Neuronal stem cell (in vitro differentiated cells): Measurements from ENCODE around the gene GSG1L2.

Source experiments
- DNase-seq: peaks from one replicate; pipeline ENCODE4 v3.0.0-alpha.2; 2013; ENCODE audit warnings: low spot score
- H2AFZ ChIP-seq: one replicate; pipeline ENCODE4 v1.6.1; 2013; ENCODE audit warnings: mild to moderate bottlenecking, low read length, inconsistent platforms
- H2AK5ac ChIP-seq: 2 replicates; pipeline ENCODE4 v1.6.1; 2013; ENCODE audit warnings: low read depth, mild to moderate bottlenecking, inconsistent platforms, low read length, moderate library complexity, mixed read lengths
- H2BK120ac ChIP-seq: 2 replicates; pipeline ENCODE4 v1.6.1; 2013; ENCODE audit warnings: low read depth, mild to moderate bottlenecking, inconsistent platforms, low read length, moderate library complexity, mixed read lengths
- H2BK12ac ChIP-seq: one replicate; pipeline ENCODE4 v1.6.1; 2013; ENCODE audit warnings: low read length, inconsistent platforms
- H2BK15ac ChIP-seq: 2 replicates; pipeline ENCODE4 v1.6.1; 2013; ENCODE audit warnings: mild to moderate bottlenecking, low read length, inconsistent platforms, mixed read lengths
- H2BK5ac ChIP-seq: one replicate; pipeline ENCODE4 v1.6.1; 2013; ENCODE audit warnings: inconsistent platforms, mild to moderate bottlenecking, low read length, moderate library complexity
- H3K14ac ChIP-seq: one replicate; pipeline ENCODE4 v1.6.1; 2013; ENCODE audit warnings: low read length, inconsistent platforms
- H3K18ac ChIP-seq: 2 replicates; pipeline ENCODE4 v1.6.1; 2013; ENCODE audit warnings: low read length, inconsistent platforms
- H3K23ac ChIP-seq: 2 replicates; pipeline ENCODE4 v1.6.1; 2013; ENCODE audit warnings: low read depth, mild to moderate bottlenecking, mixed read lengths, low read length, inconsistent platforms; ENCODE audit not compliant: poor library complexity
- H3K27ac ChIP-seq: replicated peaks from 3 replicates; pipeline ENCODE4 v1.5.1; 2013; ENCODE audit warnings: low read length, inconsistent platforms
- H3K27me3 ChIP-seq, 3 experiments: 2 replicates each; pipeline ENCODE4 v1.6.1; 2013; ENCODE audit warnings: low read length in 3 of 3, mild to moderate bottlenecking in 2 of 3, inconsistent platforms in 1 of 3, low read depth in 1 of 3, mixed read lengths in 1 of 3, moderate library complexity in 1 of 3; ENCODE audit not compliant: control insufficient read depth in 3 of 3, insufficient read depth in 3 of 3
- H3K36me3 ChIP-seq, 2 donors: replicated peaks in 1 of 2; 2 replicates each; pipeline ENCODE4 v1.6.1; 2013; ENCODE audit warnings: low read length in 2 of 2; ENCODE audit not compliant: control insufficient read depth in 2 of 2, insufficient read depth in 2 of 2
- H3K4ac ChIP-seq: 2 replicates; pipeline ENCODE4 v1.6.1; 2013; ENCODE audit warnings: inconsistent platforms, mild to moderate bottlenecking, low read length, moderate library complexity
- H3K4me1 ChIP-seq, 2 donors: 1 replicate in 1 of 2; 2 replicates in 1 of 2; pipeline ENCODE4 v1.6.1; 2013; ENCODE audit warnings: low read length in 2 of 2, low read depth in 1 of 2; ENCODE audit not compliant: control insufficient read depth in 2 of 2, insufficient read depth in 1 of 2
- H3K4me2 ChIP-seq: one replicate; pipeline ENCODE4 v1.6.1; 2013; ENCODE audit warnings: mild to moderate bottlenecking, low read length, inconsistent platforms; ENCODE audit not compliant: insufficient read depth, poor library complexity, severe bottlenecking
- H3K4me3 ChIP-seq, 2 donors: 2 replicates each; pipeline ENCODE4 v1.5.1; 2013; ENCODE audit warnings: low read length in 2 of 2, mild to moderate bottlenecking in 2 of 2, inconsistent platforms in 1 of 2, moderate library complexity in 1 of 2
- H3K79me1 ChIP-seq: one replicate; pipeline ENCODE4 v1.6.1; 2013; ENCODE audit warnings: low read depth, mild to moderate bottlenecking, inconsistent platforms, low read length, moderate library complexity
- H3K9ac ChIP-seq: one replicate; pipeline ENCODE4 v1.6.1; 2013; ENCODE audit warnings: mild to moderate bottlenecking, low read depth, low read length, inconsistent platforms; ENCODE audit not compliant: poor library complexity
- H3K9me3 ChIP-seq, 2 donors: replicated peaks in 1 of 2; 2 replicates each; pipeline versions ENCODE3 to v1.6.1; 2013; ENCODE audit warnings: low read length in 2 of 2, mild to moderate bottlenecking in 2 of 2, inconsistent platforms in 1 of 2, low read depth in 1 of 2, mixed read lengths in 1 of 2, moderate library complexity in 1 of 2; ENCODE audit not compliant: control insufficient read depth in 2 of 2, insufficient read depth in 1 of 2
- H4K8ac ChIP-seq: one replicate; pipeline ENCODE4 v1.6.1; 2013; ENCODE audit warnings: low read depth, mild to moderate bottlenecking, inconsistent platforms, low read length, moderate library complexity
- H4K91ac ChIP-seq: one replicate; pipeline ENCODE4 v1.6.1; 2013; ENCODE audit warnings: low read length, low read depth, mild to moderate bottlenecking, inconsistent platforms; ENCODE audit not compliant: poor library complexity
- WGBS, 2 donors: extraction: QIAGEN DNeasy Blood & Tissue Kit; methylation state at CpG; one replicate each; pipeline ENCODE4 v1.1.7; 2013; ENCODE audit warnings: missing lambda C conversion rate in 2 of 2, mixed read lengths in 1 of 2; ENCODE audit not compliant: insufficient read length in 2 of 2, insufficient replicate concordance in 1 of 2; ENCODE audit errors: extremely low coverage in 2 of 2; 5-methylcytosine and 5-hydroxymethylcytosine counted together

The GSG1L2 gene

DNA sequence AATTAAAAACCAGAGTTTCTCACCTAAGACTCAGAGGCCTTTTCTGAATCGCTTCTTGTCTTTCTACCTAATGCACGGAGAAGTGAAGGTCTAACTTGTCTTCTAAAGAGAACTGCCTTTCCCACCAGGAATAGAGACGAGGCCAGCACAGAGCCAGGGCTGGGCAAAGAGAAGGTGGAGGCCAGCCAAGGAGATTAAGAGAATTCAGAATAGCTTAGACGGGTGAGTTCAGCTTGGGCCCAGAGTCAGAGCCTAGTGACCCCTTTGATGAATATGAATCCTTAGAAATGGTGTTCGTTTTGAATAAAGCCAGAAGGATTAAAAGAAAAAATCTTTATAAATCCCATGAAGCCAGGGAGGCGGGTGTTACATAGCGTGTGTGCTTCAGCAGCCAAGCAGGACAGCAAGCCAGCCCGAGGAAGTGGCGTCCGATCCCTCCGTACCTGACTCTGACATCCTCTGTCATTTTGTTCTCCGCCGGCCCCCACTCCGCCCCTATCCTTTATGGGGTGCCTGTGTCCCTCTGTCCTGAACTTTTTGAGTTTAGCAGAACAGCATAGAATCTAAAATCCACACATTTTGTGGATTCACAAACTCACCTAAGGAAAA is 7.4 kb downstream of the GSG1L2 start:
- no peaks in the 10 kb centered on the region for H3K79me1 ChIP-seq
- H3K14ac ChIP-seq, result no peak overlapping the region
- no peak overlapping the region for H2BK12ac ChIP-seq
- H2BK15ac ChIP-seq, result no peak overlapping the region
- H3K9ac ChIP-seq, result no peak overlapping the region
- no peaks in the 10 kb centered on the region for H3K4me1 ChIP-seq
- no peak overlapping the region for H4K91ac ChIP-seq
- no peaks in the 10 kb centered on the region for H3K36me3 ChIP-seq
- no peaks in the 10 kb centered on the region for H3K27me3 ChIP-seq
- H3K27ac ChIP-seq, result no peak overlapping the region
- no CpG with 5 or more reads among the region's 14 CpGs for WGBS, 2 donors
- no peak overlapping the region for H3K4me2 ChIP-seq
- no peak overlapping the region for H3K4me3 ChIP-seq
- H2BK5ac ChIP-seq, result no peak overlapping the region
- no peak for DNase-seq
- H2AFZ ChIP-seq, result no peak overlapping the region
- H3K18ac ChIP-seq, result no peak overlapping the region
- no peak overlapping the region for H2AK5ac ChIP-seq
- no peak overlapping the region for H4K8ac ChIP-seq
- no peak overlapping the region for H3K23ac ChIP-seq
- no peak overlapping the region for H3K4ac ChIP-seq
- H2BK120ac ChIP-seq, result no peak overlapping the region
- H3K9me3 ChIP-seq, result peaks cover 0 to 2% of the 10 kb centered on the region in 2 donors

DNA sequence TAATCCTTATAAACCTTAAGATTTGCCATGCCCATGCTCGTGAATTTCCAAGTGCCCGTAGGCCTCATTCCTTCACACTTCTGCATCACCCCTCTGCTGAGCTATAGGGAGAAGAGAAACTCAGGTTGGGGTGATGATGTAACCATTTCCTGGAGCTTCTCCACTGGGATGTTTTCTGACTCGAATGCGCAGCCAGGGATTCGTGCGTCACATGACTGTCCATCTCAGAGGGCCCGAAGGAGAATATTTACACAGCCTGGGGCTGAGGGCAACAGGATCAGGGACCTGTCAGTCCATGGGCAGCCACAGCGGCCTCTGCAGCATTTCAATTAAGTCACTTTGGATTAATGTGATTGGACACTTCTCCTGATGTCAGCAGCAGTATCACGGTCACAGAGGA is 8.7 kb downstream of the GSG1L2 start:
- DNase-seq, result no peak
- no peak overlapping the region for H2BK12ac ChIP-seq
- no peaks in the 10 kb centered on the region for H3K79me1 ChIP-seq
- no peak overlapping the region for H3K4me2 ChIP-seq
- H2AFZ ChIP-seq, result no peak overlapping the region
- H3K27ac ChIP-seq, result no peak overlapping the region
- no peak overlapping the region for H3K23ac ChIP-seq
- H3K14ac ChIP-seq, result no peak overlapping the region
- H2AK5ac ChIP-seq, result no peak overlapping the region
- H3K18ac ChIP-seq, result no peak overlapping the region
- no peak overlapping the region for H3K9ac ChIP-seq
- H3K9me3 ChIP-seq, result peaks cover 0 to 2% of the 10 kb centered on the region in 2 donors
- H3K36me3 ChIP-seq, result no peaks in the 10 kb centered on the region
- H2BK120ac ChIP-seq, result no peak overlapping the region
- H3K27me3 ChIP-seq, result no peaks in the 10 kb centered on the region
- H3K4me3 ChIP-seq, result no peak overlapping the region
- no CpG with 5 or more reads among the region's 9 CpGs for WGBS, 2 donors
- no peak overlapping the region for H2BK15ac ChIP-seq
- no peaks in the 10 kb centered on the region for H3K4me1 ChIP-seq
- H4K91ac ChIP-seq, result no peak overlapping the region
- H2BK5ac ChIP-seq, result no peak overlapping the region
- H4K8ac ChIP-seq, result no peak overlapping the region
- no peak overlapping the region for H3K4ac ChIP-seq

DNA sequence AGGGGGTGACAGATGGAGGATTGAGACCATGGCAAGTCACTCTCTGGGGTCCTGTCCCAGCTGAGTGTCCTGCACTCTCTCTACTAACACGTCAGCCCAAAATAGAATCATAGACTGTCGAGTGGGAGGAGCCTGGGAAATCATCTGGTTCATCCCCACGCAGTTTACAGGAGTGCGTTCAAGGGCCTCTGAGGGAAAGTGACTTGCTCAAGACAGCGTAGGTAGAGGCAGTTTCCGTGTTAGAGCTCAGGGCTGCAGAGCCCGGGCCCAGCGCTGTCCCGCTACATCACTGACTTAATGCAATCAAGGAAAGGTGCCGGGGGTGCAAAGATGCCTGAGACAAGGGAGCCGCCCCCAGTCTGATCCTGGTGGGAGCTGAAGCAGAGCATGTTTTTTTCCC is 10.3 kb downstream of the GSG1L2 start:
- H4K91ac ChIP-seq, result no peak overlapping the region
- no peak overlapping the region for H3K4me3 ChIP-seq
- H2BK120ac ChIP-seq, result no peak overlapping the region
- H3K23ac ChIP-seq, result no peak overlapping the region
- H2AK5ac ChIP-seq, result no peak overlapping the region
- H2BK12ac ChIP-seq, result no peak overlapping the region
- H3K4ac ChIP-seq, result no peak overlapping the region
- no peak overlapping the region for H3K14ac ChIP-seq
- WGBS, 2 donors, result no CpG with 5 or more reads among the region's 11 CpGs
- no peak overlapping the region for H3K27ac ChIP-seq
- H2BK15ac ChIP-seq, result no peak overlapping the region
- H3K27me3 ChIP-seq, result no peaks in the 10 kb centered on the region
- no peak overlapping the region for H3K18ac ChIP-seq
- no peaks in the 10 kb centered on the region for H3K79me1 ChIP-seq
- peaks cover 0 to 2% of the 10 kb centered on the region in 2 donors for H3K9me3 ChIP-seq
- H2AFZ ChIP-seq, result no peak overlapping the region
- H2BK5ac ChIP-seq, result no peak overlapping the region
- no peak overlapping the region for H3K4me2 ChIP-seq
- no peak overlapping the region for H3K9ac ChIP-seq
- no peaks in the 10 kb centered on the region for H3K4me1 ChIP-seq
- H3K36me3 ChIP-seq, result no peaks in the 10 kb centered on the region
- no peak overlapping the region for H4K8ac ChIP-seq
- no peak for DNase-seq

GRCh38 chr17:9811086-9811485 is 10.8 kb downstream of the GSG1L2 start:
- H3K36me3 ChIP-seq, result no peaks in the 10 kb centered on the region
- H3K9ac ChIP-seq, result no peak overlapping the region
- no peak overlapping the region for H4K91ac ChIP-seq
- H3K4me1 ChIP-seq, result no peaks in the 10 kb centered on the region
- no peak overlapping the region for H3K23ac ChIP-seq
- no CpG with 5 or more reads among the region's 5 CpGs for WGBS, 2 donors
- no peak overlapping the region for H2BK15ac ChIP-seq
- H3K27ac ChIP-seq, result no peak overlapping the region
- H2AK5ac ChIP-seq, result no peak overlapping the region
- no peak for DNase-seq
- H3K4ac ChIP-seq, result no peak overlapping the region
- no peak overlapping the region for H3K4me3 ChIP-seq
- no peak overlapping the region for H2AFZ ChIP-seq
- H2BK120ac ChIP-seq, result no peak overlapping the region
- H2BK5ac ChIP-seq, result no peak overlapping the region
- no peaks in the 10 kb centered on the region for H3K79me1 ChIP-seq
- no peak overlapping the region for H3K18ac ChIP-seq
- no peak overlapping the region for H3K14ac ChIP-seq
- no peak overlapping the region for H4K8ac ChIP-seq
- no peaks in the 10 kb centered on the region for H3K27me3 ChIP-seq
- no peaks in the 10 kb centered on the region for H3K9me3 ChIP-seq
- H3K4me2 ChIP-seq, result no peak overlapping the region
- H2BK12ac ChIP-seq, result no peak overlapping the region
